Measurements from ENCODE around the gene HEPACAM2.
A peak's percentile ranks its signal among the peaks of the same experiment; 100 is the strongest.

Gene HEPACAM2

GRCh38 chr7:93226310-93226709, at the start of gene HEPACAM2:
Gene HEPACAM2 (minus strand): TSS chr7:93226469.
- DNase-seq (ENCODE audit: low read depth in 2 of 2, low spot score in 1 of 2): no peak

GRCh38 chr7:93265220-93265619, 39.0 kb upstream of the HEPACAM2 start:
- DNase-seq (ENCODE audit: low read depth in 2 of 2, low spot score in 1 of 2): no peak

GRCh38 chr7:93262535-93262934, 36.3 kb upstream of the HEPACAM2 start:
- DNase-seq (ENCODE audit: low read depth in 2 of 2, low spot score in 1 of 2): no peak

- DNase-seq (ENCODE audit: low read depth in 2 of 2, low spot score in 1 of 2): no peak
Measured at GRCh38 chr7:93258661-93259060, 32.4 kb upstream of the HEPACAM2 start.

GRCh38 chr7:93249491-93250148, 23.4 kb upstream of the HEPACAM2 start:
- DNase-seq (ENCODE audit: low read depth in 2 of 2, low spot score in 1 of 2): no peak

- no peak for DNase-seq (ENCODE audit: low read depth in 2 of 2, low spot score in 1 of 2)
Measured at GRCh38 chr7:93245525-93246432, 19.5 kb upstream of the HEPACAM2 start.

- DNase-seq (ENCODE audit: low read depth in 2 of 2, low spot score in 1 of 2): no peak
Measured at GRCh38 chr7:93242106-93242505, 15.8 kb upstream of the HEPACAM2 start.

- DNase-seq (ENCODE audit: low read depth in 2 of 2, low spot score in 1 of 2): no peak
Measured at GRCh38 chr7:93239824-93240223, 13.6 kb upstream of the HEPACAM2 start.

- DNase-seq (ENCODE audit: low read depth in 2 of 2, low spot score in 1 of 2): no peak
Measured at GRCh38 chr7:93238748-93239147, 12.5 kb upstream of the HEPACAM2 start.

GRCh38 chr7:93238131-93238530, 11.9 kb upstream of the HEPACAM2 start:
- no peak for DNase-seq (ENCODE audit: low read depth in 2 of 2, low spot score in 1 of 2)

GRCh38 chr7:93235541-93235940, 9.3 kb upstream of the HEPACAM2 start:
- no peak for DNase-seq (ENCODE audit: low read depth in 2 of 2, low spot score in 1 of 2)

- no peak for DNase-seq (ENCODE audit: low read depth in 2 of 2, low spot score in 1 of 2)
Measured at GRCh38 chr7:93232673-93233018, 6.4 kb upstream of the HEPACAM2 start.

- peak; percentile 72 to 84 for DNase-seq (ENCODE audit: low read depth in 2 of 2, low spot score in 1 of 2)
Measured at GRCh38 chr7:93231799-93232672, 5.8 kb upstream of the HEPACAM2 start, which contains the start of gene VPS50. Gene VPS50 (plus strand): TSS chr7:93232366. CDS start chr7:93232468, 102 bp downstream.

- no peak for DNase-seq (ENCODE audit: low read depth in 2 of 2, low spot score in 1 of 2)
Measured at GRCh38 chr7:93231259-93231658, 5.0 kb upstream of the HEPACAM2 start.

GRCh38 chr7:93228302-93228701, 2.0 kb upstream of the HEPACAM2 start:
- DNase-seq (ENCODE audit: low read depth in 2 of 2, low spot score in 1 of 2): no peak

- DNase-seq (ENCODE audit: low read depth in 2 of 2, low spot score in 1 of 2): no peak
Measured at GRCh38 chr7:93219868-93220267, 6.4 kb downstream of the HEPACAM2 start.

- DNase-seq (ENCODE audit: low read depth in 2 of 2, low spot score in 1 of 2): no peak
Measured at GRCh38 chr7:93218997-93219827, 7.1 kb downstream of the HEPACAM2 start.

- DNase-seq (ENCODE audit: low read depth in 2 of 2, low spot score in 1 of 2): no peak
Measured at GRCh38 chr7:93212881-93213280, 13.4 kb downstream of the HEPACAM2 start.

GRCh38 chr7:93211228-93211818, 14.9 kb downstream of the HEPACAM2 start:
- no peak for DNase-seq (ENCODE audit: low read depth in 2 of 2, low spot score in 1 of 2)

- no peak for DNase-seq (ENCODE audit: low read depth in 2 of 2, low spot score in 1 of 2)
Measured at GRCh38 chr7:93205046-93205445, 21.2 kb downstream of the HEPACAM2 start.
